RWPE2 (cell line): Measurements from ENCODE around the gene STARD9.

ENCODE experiments used
- ATAC-seq: fragments of 200-7000 bp; cut with Tn5 transposase; 3 replicates; pipeline ENCODE4 v1.9.1; 2021; ENCODE audit warnings: low read depth
- DNase-seq: peaks from one replicate; pipeline ENCODE4 v3.0.0-alpha.2; 2020; ENCODE audit warnings: low spot score
- H3K27ac ChIP-seq: fragments of 450-650 bp; 2 replicates; pipeline ENCODE4 v1.5.1; 2017; ENCODE audit warnings: mild to moderate bottlenecking; ENCODE audit not compliant: poor library complexity, severe bottlenecking
- H3K27me3 ChIP-seq: fragments of 250-450 bp; sonication (Bioruptor Pico); 2 replicates; pipeline ENCODE4 v1.5.1; 2021; ENCODE audit warnings: mild to moderate bottlenecking, moderate library complexity; ENCODE audit not compliant: insufficient read depth, poor library complexity, severe bottlenecking
- H3K36me3 ChIP-seq: fragments of 250-450 bp; sonication (Bioruptor Pico); 2 replicates; pipeline ENCODE4 v1.5.1; 2020; ENCODE audit warnings: low read depth, mild to moderate bottlenecking, moderate library complexity
- H3K4me1 ChIP-seq: fragments of 250-450 bp; sonication (Bioruptor Pico); 2 replicates; pipeline ENCODE4 v1.5.1; 2021; ENCODE audit warnings: mild to moderate bottlenecking, moderate library complexity; ENCODE audit not compliant: insufficient read depth, poor library complexity, severe bottlenecking
- H3K4me3 ChIP-seq: fragments of 250-450 bp; sonication (Bioruptor Pico); 2 replicates; pipeline ENCODE4 v1.5.1; 2021; ENCODE audit warnings: mild to moderate bottlenecking, moderate library complexity; ENCODE audit not compliant: severe bottlenecking
- H3K9me3 ChIP-seq: fragments of 250-450 bp; sonication (Bioruptor Pico); 2 replicates; pipeline ENCODE4 v1.5.1; 2021; ENCODE audit warnings: mild to moderate bottlenecking, moderate library complexity; ENCODE audit not compliant: severe bottlenecking
- CTCF ChIP-seq: fragments of 450-650 bp; IDR thresholded peaks from one replicate; pipeline ENCODE4 v1.5.1; 2017; ENCODE audit warnings: mild to moderate bottlenecking, moderate library complexity; ENCODE audit not compliant: poor library complexity, severe bottlenecking

The STARD9 gene

GRCh38 chr15:42735382-42736165 is 160.2 kb downstream of the STARD9 start:
- DNase-seq (peak; percentile 73), ATAC-seq (no peak)
- TF ChIP-seq CTCF, result no peak
- H3K27me3 ChIP-seq, result no peaks in the 10 kb centered on the region
- H3K27ac ChIP-seq, result no peak overlapping the region
- H3K4me3 ChIP-seq, result peak overlapping the region; percentile 84
- H3K36me3 ChIP-seq, result peaks cover 50% of the 10 kb centered on the region
- no peaks in the 10 kb centered on the region for H3K9me3 ChIP-seq
- H3K4me1 ChIP-seq, result peaks cover 3% of the 10 kb centered on the region

- H3K4me1 ChIP-seq, result peaks cover 3% of the 10 kb centered on the region
- no peak for TF ChIP-seq CTCF
- no peaks in the 10 kb centered on the region for H3K9me3 ChIP-seq
- DNase-seq, result peak; percentile 59
- peak; percentile 28 for ATAC-seq
- H3K36me3 ChIP-seq, result peaks cover 43% of the 10 kb centered on the region
- H3K4me3 ChIP-seq, result peak overlapping the region; percentile 84
- H3K27me3 ChIP-seq, result no peaks in the 10 kb centered on the region
- peak overlapping the region; percentile 20 for H3K27ac ChIP-seq
Measured at GRCh38 chr15:42736178-42736792, 160.9 kb downstream of the STARD9 start.

GRCh38 chr15:42736793-42737528 is 161.6 kb downstream of the STARD9 start, which contains the start of gene CDAN1:
Gene CDAN1, minus strand, starts transcription at chr15:42737128. Its CDS starts 26 bp downstream, at chr15:42737102.
- H3K9me3 ChIP-seq, result no peaks in the 10 kb centered on the region
- DNase-seq (peak; percentile 90), ATAC-seq (peak; percentile 89)
- peak within 1 kb of the TSS; percentile 84 for H3K4me3 ChIP-seq
- TF ChIP-seq CTCF, result no peak
- peaks cover 3% of the 10 kb centered on the region for H3K4me1 ChIP-seq
- H3K36me3 ChIP-seq, result peaks cover 36% of the 10 kb centered on the region
- peak within 1 kb of the TSS; percentile 20 for H3K27ac ChIP-seq
- no peaks in the 10 kb centered on the region for H3K27me3 ChIP-seq

DNA sequence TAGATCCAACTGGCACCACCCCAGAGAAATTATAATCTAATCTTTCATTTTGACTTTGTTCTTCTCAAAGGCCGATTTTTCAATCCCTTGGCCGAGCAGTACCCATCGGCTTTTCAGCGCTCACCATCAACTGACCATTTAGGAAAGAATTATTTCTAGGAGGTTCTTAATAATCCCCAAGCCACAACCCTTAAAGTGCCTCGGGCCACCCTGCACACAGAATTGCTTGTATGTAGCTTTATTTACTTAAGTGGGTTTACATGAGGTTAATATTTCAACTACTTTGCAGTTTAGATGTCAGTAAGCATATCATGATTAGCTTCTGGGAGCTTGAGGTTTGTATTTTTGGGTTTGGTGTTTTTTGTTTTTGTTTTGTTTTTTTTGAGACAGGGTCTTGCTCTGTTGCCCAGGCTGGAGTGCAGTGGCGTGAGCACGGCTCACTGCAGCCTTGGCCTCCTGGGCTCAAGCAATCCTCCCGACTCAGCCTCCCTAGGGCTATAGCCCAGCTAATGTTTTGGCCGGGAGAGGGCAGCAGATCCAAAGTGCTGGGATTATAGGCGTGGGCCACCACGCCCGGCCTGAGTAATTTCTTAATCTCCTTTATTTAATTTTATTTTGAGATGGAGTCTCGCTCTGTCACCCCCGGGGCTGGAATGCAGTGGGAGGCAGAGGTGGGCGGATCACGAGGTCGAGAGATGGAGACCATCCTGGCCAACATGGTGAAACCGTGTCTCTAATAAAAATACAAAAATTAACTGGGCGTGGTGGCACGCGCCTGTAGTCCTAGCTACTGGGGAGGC is 162.3 kb downstream of the STARD9 start:
- Histone ChIP-seq H3K4me3 (peak overlapping the region; percentile 84), H3K36me3 (peaks cover 32% of the 10 kb centered on the region), H3K27me3 (no peaks in the 10 kb centered on the region), H3K27ac (peak overlapping the region; percentile 20), H3K9me3 (no peaks in the 10 kb centered on the region), H3K4me1 (peaks cover 3% of the 10 kb centered on the region)
- 0 out of 3 replicates have a peak, but pooled peaks have one; percentile 12 for ATAC-seq
- TF ChIP-seq CTCF, result peak; percentile 89
- peak; percentile 53 for DNase-seq
